ENCODE data around the gene SCN9A.

DNA sequence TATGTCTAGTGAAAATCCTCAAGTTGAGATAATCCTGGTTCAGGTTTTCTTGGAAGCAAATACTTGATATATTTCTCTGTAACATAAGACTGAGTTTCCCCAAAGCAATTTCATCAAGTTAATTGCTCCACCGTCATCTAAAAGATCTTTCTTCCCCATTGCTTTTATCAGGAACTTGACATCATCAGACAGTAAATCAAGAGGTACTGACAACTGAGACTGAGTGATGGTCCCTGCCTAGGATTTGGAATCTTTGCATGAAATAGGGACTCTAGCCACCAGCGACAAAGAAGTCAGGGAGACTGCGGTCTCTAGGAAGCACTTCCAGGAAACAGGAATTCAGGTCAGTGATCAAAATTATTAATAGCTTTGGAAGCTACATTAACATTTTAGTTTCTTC, 204.5 kb downstream of the SCN9A start:
- TF ChIP-seq YY1 (IDR thresholded peaks at IDR 0.05; ENCODE audit: low read depth, low read length) = no peak
- TF ChIP-seq, protein P1, sequence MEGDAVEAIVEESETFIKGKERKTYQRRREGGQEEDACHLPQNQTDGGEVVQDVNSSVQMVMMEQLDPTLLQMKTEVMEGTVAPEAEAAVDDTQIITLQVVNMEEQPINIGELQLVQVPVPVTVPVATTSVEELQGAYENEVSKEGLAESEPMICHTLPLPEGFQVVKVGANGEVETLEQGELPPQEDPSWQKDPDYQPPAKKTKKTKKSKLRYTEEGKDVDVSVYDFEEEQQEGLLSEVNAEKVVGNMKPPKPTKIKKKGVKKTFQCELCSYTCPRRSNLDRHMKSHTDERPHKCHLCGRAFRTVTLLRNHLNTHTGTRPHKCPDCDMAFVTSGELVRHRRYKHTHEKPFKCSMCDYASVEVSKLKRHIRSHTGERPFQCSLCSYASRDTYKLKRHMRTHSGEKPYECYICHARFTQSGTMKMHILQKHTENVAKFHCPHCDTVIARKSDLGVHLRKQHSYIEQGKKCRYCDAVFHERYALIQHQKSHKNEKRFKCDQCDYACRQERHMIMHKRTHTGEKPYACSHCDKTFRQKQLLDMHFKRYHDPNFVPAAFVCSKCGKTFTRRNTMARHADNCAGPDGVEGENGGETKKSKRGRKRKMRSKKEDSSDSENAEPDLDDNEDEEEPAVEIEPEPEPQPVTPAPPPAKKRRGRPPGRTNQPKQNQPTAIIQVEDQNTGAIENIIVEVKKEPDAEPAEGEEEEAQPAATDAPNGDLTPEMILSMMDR (IDR thresholded peaks at IDR 0.05; ENCODE audit: control extremely low read depth in 1 of 3, insufficient read depth in 1 of 3, low read depth in 1 of 3, low read length in 3 of 3) = no peak
- TF ChIP-seq POLR2A (IDR thresholded peaks at IDR 0.05; ENCODE audit: control extremely low read depth in 1 of 2, low read depth in 2 of 2, low read length in 2 of 2) = no peak
- no peak for TF ChIP-seq SP2 (IDR thresholded peaks at IDR 0.05; ENCODE audit: low read length)
- TF ChIP-seq KDM1A (IDR thresholded peaks at IDR 0.05; ENCODE audit: borderline replicate concordance, low read length) = no peak
- no peak for TF ChIP-seq POLR2AphosphoS5 (IDR thresholded peaks at IDR 0.05; ENCODE audit: low read depth, low read length)
- no peak for TF ChIP-seq EP300 (IDR thresholded peaks at IDR 0.05; ENCODE audit: borderline replicate concordance in 1 of 2, low read depth in 2 of 2, low read length in 2 of 2)
- TF ChIP-seq BACH1 (IDR thresholded peaks at IDR 0.05; ENCODE audit: low read length) = no peak
- TF ChIP-seq, protein P2, sequence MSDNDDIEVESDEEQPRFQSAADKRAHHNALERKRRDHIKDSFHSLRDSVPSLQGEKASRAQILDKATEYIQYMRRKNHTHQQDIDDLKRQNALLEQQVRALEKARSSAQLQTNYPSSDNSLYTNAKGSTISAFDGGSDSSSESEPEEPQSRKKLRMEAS (IDR thresholded peaks at IDR 0.05) = no peak

Data from H1 (cell line).